Suprapubic skin (tissue), 3 donors: Measurements from ENCODE around the gene CCDC89.

ENCODE experiments used
- EP300 ChIP-seq: sonication (generic); formaldehyde crosslinking; IDR thresholded peaks from one replicate; pipeline ENCODE4 v1.6.1; 2017; ENCODE audit warnings: antibody characterized with exemption
- POLR2A ChIP-seq, 2 donors: fragments of 450-650 bp; IDR thresholded peaks; one replicate each; pipeline ENCODE4 v1.6.1; 2017; ENCODE audit warnings: antibody characterized with exemption in 2 of 2, mild to moderate bottlenecking in 2 of 2, moderate library complexity in 2 of 2
- TF ChIP-seq, protein P1 (sequence below), 2 donors: fragments of 200-600 bp in 1 of 2; fragments of 450-650 bp in 1 of 2; sonication (generic) in 1 of 2; IDR thresholded peaks; one replicate each; pipeline ENCODE4 v1.5.1; 2016 to 2019; ENCODE audit warnings: antibody characterized with exemption in 2 of 2, mild to moderate bottlenecking in 1 of 2, moderate library complexity in 1 of 2

DNA sequence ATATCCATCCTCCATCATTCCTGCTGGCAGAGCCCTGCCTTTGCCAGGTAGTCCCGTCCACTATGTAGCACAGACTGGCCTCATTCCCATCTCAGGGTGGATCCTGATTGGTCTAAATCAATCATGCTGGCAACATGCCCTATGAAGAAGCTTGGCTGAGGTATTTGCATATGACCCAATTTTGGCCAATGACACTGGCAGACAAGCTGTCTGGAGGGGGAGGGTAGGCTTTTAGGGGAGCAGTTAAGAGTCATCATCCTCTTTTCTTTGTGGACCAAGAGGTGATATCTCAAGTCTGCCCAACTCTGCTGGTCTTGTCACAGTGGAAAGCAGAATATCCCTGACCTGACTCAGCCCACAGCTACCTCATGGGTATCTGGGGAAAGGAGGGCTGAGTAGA lies 5.1 kb downstream of the CCDC89 start:
- no peak for TF ChIP-seq EP300
- TF ChIP-seq, protein P1, sequence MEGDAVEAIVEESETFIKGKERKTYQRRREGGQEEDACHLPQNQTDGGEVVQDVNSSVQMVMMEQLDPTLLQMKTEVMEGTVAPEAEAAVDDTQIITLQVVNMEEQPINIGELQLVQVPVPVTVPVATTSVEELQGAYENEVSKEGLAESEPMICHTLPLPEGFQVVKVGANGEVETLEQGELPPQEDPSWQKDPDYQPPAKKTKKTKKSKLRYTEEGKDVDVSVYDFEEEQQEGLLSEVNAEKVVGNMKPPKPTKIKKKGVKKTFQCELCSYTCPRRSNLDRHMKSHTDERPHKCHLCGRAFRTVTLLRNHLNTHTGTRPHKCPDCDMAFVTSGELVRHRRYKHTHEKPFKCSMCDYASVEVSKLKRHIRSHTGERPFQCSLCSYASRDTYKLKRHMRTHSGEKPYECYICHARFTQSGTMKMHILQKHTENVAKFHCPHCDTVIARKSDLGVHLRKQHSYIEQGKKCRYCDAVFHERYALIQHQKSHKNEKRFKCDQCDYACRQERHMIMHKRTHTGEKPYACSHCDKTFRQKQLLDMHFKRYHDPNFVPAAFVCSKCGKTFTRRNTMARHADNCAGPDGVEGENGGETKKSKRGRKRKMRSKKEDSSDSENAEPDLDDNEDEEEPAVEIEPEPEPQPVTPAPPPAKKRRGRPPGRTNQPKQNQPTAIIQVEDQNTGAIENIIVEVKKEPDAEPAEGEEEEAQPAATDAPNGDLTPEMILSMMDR (IDR thresholded peaks at IDR 0.05) = no peak
- TF ChIP-seq POLR2A (IDR thresholded peaks at IDR 0.05) = no peak
